HCT116 (cell line): Measurements from ENCODE around the gene GARNL3. TPM values are rescaled to one million over a fixed set of nuclear protein-coding genes. Genes with fewer than 3 reads are reported as not detected.

Source experiments
- ATAC-seq: fragments of 200-7000 bp; cut with Tn5 transposase; 2 replicates; pipeline ENCODE4 v1.9.1; 2020; ENCODE audit warnings: mild to moderate bottlenecking, moderate library complexity
- BruUV-seq: library from RNA; stranded (reverse); fragments of 400-500 nt; replicated peaks from 2 replicates; lab custom pipeline; 2021; lab: Mats Ljungman, UMichigan
- CTCF ChIA-PET: fragments of 300-600 bp; sonication (Branson Sonifier 250); formaldehyde crosslinking; loops from one replicate; lab custom pipeline; 2021; ENCODE audit warnings: antibody characterized with exemption; lab: Charles Lee
- POLR2A ChIA-PET: fragments of 300-600, 350-600 bp; sonication (Branson Sonifier 250); formaldehyde crosslinking; loops from one replicate; lab custom pipeline; 2021; ENCODE audit warnings: antibody characterized with exemption; lab: Charles Lee
- RAD21 ChIA-PET, 2 experiments: fragments of 300-600 bp; sonication (Branson Sonifier 250); formaldehyde crosslinking; loops; one replicate each; lab custom pipeline; 2023; ENCODE audit warnings: low total read pairs in 2 of 2; ENCODE audit not compliant: uncharacterized antibody in 2 of 2, unreplicated experiment in 2 of 2, low non-redundant PET in 1 of 2; lab: Charles Lee
- DNase-seq: peaks from one replicate; pipeline ENCODE4 v3.0.0-alpha.2; 2010; ENCODE audit warnings: low read depth, low spot score
- H2AFZ ChIP-seq: fragments of 200-600 bp; shearing (Covaris generic), sonication (generic); 2 replicates; pipeline ENCODE4 v1.6.1; 2017; ENCODE audit warnings: low read depth, mixed run types, mixed read lengths, antibody characterized with exemption, low read length; ENCODE audit not compliant: poor library complexity, severe bottlenecking
- H3K27ac ChIP-seq: 2 replicates; pipeline ENCODE4 v1.5.1; 2012; ENCODE audit warnings: low read depth, low read length
- H3K27me3 ChIP-seq: fragments of 200-600 bp; sonication (generic); 2 replicates; pipeline ENCODE4 v1.6.1; 2016; ENCODE audit warnings: mixed run types, low read length, mixed read lengths; ENCODE audit not compliant: insufficient read depth
- H3K36me3 ChIP-seq, 2 experiments: fragments of 200-500 bp in 1 of 2; fragments of 200-600 bp in 1 of 2; sonication (Bioruptor generic) in 1 of 2; sonication (generic) in 1 of 2; 2 replicates each; pipeline versions ENCODE4 v1.5.1 to v1.6.1; 2014 to 2016; ENCODE audit warnings: low read length in 2 of 2, inconsistent platforms in 1 of 2, mixed read lengths in 1 of 2, mixed run types in 1 of 2; ENCODE audit not compliant: insufficient read depth in 2 of 2, control insufficient read depth in 1 of 2
- H3K4me1 ChIP-seq, 2 experiments: fragments of 200-600 bp in 1 of 2; sonication (generic) in 1 of 2; 2 replicates each; pipeline versions ENCODE4 v1.5.1 to v1.6.1; 2012 to 2017; ENCODE audit warnings: low read length in 2 of 2, inconsistent platforms in 1 of 2, mild to moderate bottlenecking in 1 of 2, mixed read lengths in 1 of 2, mixed run types in 1 of 2, moderate library complexity in 1 of 2; ENCODE audit not compliant: insufficient read depth in 2 of 2, control insufficient read depth in 1 of 2
- H3K4me2 ChIP-seq: fragments of 200-600 bp; sonication (generic); 2 replicates; pipeline ENCODE4 v1.6.1; 2017; ENCODE audit warnings: mixed run types, low read length, mixed read lengths
- H3K4me3 ChIP-seq, 2 experiments: fragments of 200-600 bp in 1 of 2; sonication (generic) in 1 of 2; replicated peaks in 1 of 2; 2 replicates each; pipeline ENCODE4 v1.5.1; 2011 to 2016; ENCODE audit warnings: low read length in 2 of 2, control low read depth in 1 of 2, low read depth in 1 of 2, mild to moderate bottlenecking in 1 of 2, mixed read lengths in 1 of 2, mixed run types in 1 of 2
- H3K79me2 ChIP-seq: fragments of 200-600 bp; sonication (generic); 2 replicates; pipeline ENCODE4 v1.6.1; 2017; ENCODE audit warnings: mild to moderate bottlenecking, mixed run types, low read length, moderate library complexity, mixed read lengths; ENCODE audit not compliant: insufficient read depth
- H3K9ac ChIP-seq: fragments of 200-600 bp; sonication (generic); 2 replicates; pipeline ENCODE4 v1.6.1; 2016; ENCODE audit warnings: low read length, mixed read lengths
- H3K9me2 ChIP-seq: fragments of 200-600 bp; sonication (generic), shearing (Covaris generic); 2 replicates; pipeline ENCODE4 v1.6.1; 2017; ENCODE audit warnings: mixed run types, mild to moderate bottlenecking, moderate library complexity; ENCODE audit not compliant: insufficient read depth
- H3K9me3 ChIP-seq, 2 experiments: fragments of 200-500 bp in 1 of 2; fragments of 200-600 bp in 1 of 2; sonication (Bioruptor generic) in 1 of 2; sonication (generic) in 1 of 2; 2 replicates each; pipeline ENCODE4 v1.6.1; 2014 to 2017; ENCODE audit warnings: low read length in 2 of 2, mixed read lengths in 2 of 2, inconsistent platforms in 1 of 2, low read depth in 1 of 2, mild to moderate bottlenecking in 1 of 2, mixed run types in 1 of 2, moderate library complexity in 1 of 2; ENCODE audit not compliant: control insufficient read depth in 1 of 2, insufficient read depth in 1 of 2
- H4K20me1 ChIP-seq: fragments of 200-600 bp; sonication (generic), shearing (Covaris generic); 2 replicates; pipeline ENCODE4 v1.6.1; 2017; ENCODE audit warnings: mixed run types, mild to moderate bottlenecking, moderate library complexity; ENCODE audit not compliant: insufficient read depth
- ATF3 ChIP-seq: IDR thresholded peaks from 2 replicates; pipeline ENCODE4 v1.6.1; 2012
- CEBPB ChIP-seq: IDR thresholded peaks from 2 replicates; pipeline ENCODE4 v1.6.1; 2012; ENCODE audit warnings: low read depth
- ELF1 ChIP-seq: IDR thresholded peaks from 2 replicates; pipeline ENCODE4 v1.6.1; 2012; ENCODE audit warnings: low read depth, borderline replicate concordance
- EZH2 ChIP-seq: fragments of 200-600 bp; sonication (generic); IDR thresholded peaks from 2 replicates; pipeline ENCODE4 v1.6.1; 2017; ENCODE audit warnings: antibody characterized with exemption, mixed run types
- EZH2phosphoT487 ChIP-seq: fragments of 200-600 bp; IDR thresholded peaks from 2 replicates; pipeline ENCODE4 v1.6.1; 2018; ENCODE audit warnings: antibody characterized with exemption, borderline replicate concordance
- FOSL1 ChIP-seq: IDR thresholded peaks from 2 replicates; pipeline ENCODE4 v1.6.1; 2012; ENCODE audit warnings: low read depth
- JUND ChIP-seq: IDR thresholded peaks from 2 replicates; pipeline ENCODE4 v1.6.1; 2012
- POLR2A ChIP-seq: IDR thresholded peaks from 2 replicates; pipeline ENCODE4 v1.7.0; 2011; ENCODE audit warnings: borderline replicate concordance; ENCODE audit not compliant: insufficient read depth, insufficient read length; ENCODE audit errors: extremely low read depth
- POLR2AphosphoS5 ChIP-seq: IDR thresholded peaks from 2 replicates; pipeline ENCODE4 v1.6.1; 2011; ENCODE audit warnings: mild to moderate bottlenecking, low read depth, low read length, moderate library complexity
- RAD21 ChIP-seq: IDR thresholded peaks from 2 replicates; pipeline ENCODE4 v1.6.1; 2012; ENCODE audit warnings: low read depth, mild to moderate bottlenecking
- SIN3A ChIP-seq: IDR thresholded peaks from 2 replicates; pipeline ENCODE4 v1.6.1; 2012; ENCODE audit warnings: low read depth
- SP1 ChIP-seq: IDR thresholded peaks from 2 replicates; pipeline ENCODE4 v1.6.1; 2012; ENCODE audit warnings: low read depth
- TCF7L2 ChIP-seq: IDR thresholded peaks from 2 replicates; pipeline ENCODE4 v1.7.0; 2011; ENCODE audit warnings: borderline replicate concordance, inconsistent platforms; ENCODE audit not compliant: insufficient read depth, insufficient read length; ENCODE audit errors: extremely low read depth
- YY1 ChIP-seq: IDR thresholded peaks from 2 replicates; pipeline ENCODE4 v1.6.1; 2011; ENCODE audit warnings: low read length, low read depth, moderate library complexity, mild to moderate bottlenecking; ENCODE audit not compliant: insufficient replicate concordance; ENCODE audit errors: extremely low read depth
- ZBTB33 ChIP-seq: IDR thresholded peaks from 2 replicates; pipeline ENCODE4 v1.6.1; 2011; ENCODE audit warnings: mild to moderate bottlenecking, low read length, moderate library complexity; ENCODE audit not compliant: insufficient replicate concordance; ENCODE audit errors: extremely low read depth
- ZFX ChIP-seq: fragments of 450-650 bp; IDR thresholded peaks from 2 replicates; pipeline ENCODE4 v1.6.1; 2017
- ZNF274 ChIP-seq: fragments of 200-500 bp; sonication (Bioruptor generic); IDR thresholded peaks from 2 replicates; pipeline ENCODE4 v1.6.1; 2014; ENCODE audit warnings: mild to moderate bottlenecking, low read depth, low read length, inconsistent platforms
- intact Hi-C: fragments of 100-400 bp; cut with micrococcal nuclease; formaldehyde crosslinking; loops from 2 replicates; pipeline ENCODE4 v1.10.0; 2022
- total RNA-seq: library from RNA; stranded (reverse); gene quantifications from one replicate; pipeline ENCODE4 v1.2.1, GENCODE V29; 2021; ENCODE audit not compliant: unreplicated experiment
- TF ChIP-seq, protein P1 (sequence below): IDR thresholded peaks from 2 replicates; pipeline ENCODE4 v1.6.1; 2012
- TF ChIP-seq, protein P2 (sequence below): IDR thresholded peaks from 2 replicates; pipeline ENCODE4 v1.6.1; 2012; ENCODE audit warnings: low read depth
- TF ChIP-seq, protein P3 (sequence below), 3 experiments: fragments of 200-600 bp in 1 of 3; sonication (generic) in 1 of 3; IDR thresholded peaks in 2 of 3; conservative IDR thresholded peaks in 1 of 3; 2 replicates each; pipeline ENCODE4 v1.5.1; 2012 to 2017; ENCODE audit warnings: low read depth in 2 of 3, low read length in 2 of 3, antibody characterized with exemption in 1 of 3, borderline replicate concordance in 1 of 3, control low read depth in 1 of 3, mild to moderate bottlenecking in 1 of 3, mixed read lengths in 1 of 3, mixed run types in 1 of 3, moderate library complexity in 1 of 3; ENCODE audit not compliant: insufficient read depth in 1 of 3

The GARNL3 gene
- total RNA-seq, 1 experiment from 2014 or later = 8.8 TPM

GRCh38 chr9:127365461-127365860, 100.9 kb downstream of the GARNL3 start:
- Histone ChIP-seq H4K20me1 (no peaks in the 10 kb centered on the region), H3K79me2 (no peaks in the 10 kb centered on the region), H3K4me1 (no peaks in the 10 kb centered on the region), H3K27ac (no peak overlapping the region), H3K36me3 (no peaks in the 10 kb centered on the region; a peak in 1 of 4 replicates), H3K9me3 (no peaks in the 10 kb centered on the region), H3K9ac (no peak overlapping the region), H3K4me2 (no peak overlapping the region), H3K4me3 (no peak overlapping the region), H3K27me3 (no peaks in the 10 kb centered on the region), H3K9me2 (no peaks in the 10 kb centered on the region), H2AFZ (no peak overlapping the region)
- ChIA-PET CTCF (no interaction called here), POLR2A (no interaction called here), RAD21 (no interaction called here)
- TF ChIP-seq RAD21 = no peak
- TF ChIP-seq ZNF274 = no peak
- TF ChIP-seq, protein P1, sequence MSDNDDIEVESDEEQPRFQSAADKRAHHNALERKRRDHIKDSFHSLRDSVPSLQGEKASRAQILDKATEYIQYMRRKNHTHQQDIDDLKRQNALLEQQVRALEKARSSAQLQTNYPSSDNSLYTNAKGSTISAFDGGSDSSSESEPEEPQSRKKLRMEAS = no peak
- TF ChIP-seq ATF3 = no peak
- no peak for TF ChIP-seq ELF1
- TF ChIP-seq SIN3A = no peak
- TF ChIP-seq POLR2A = no peak
- TF ChIP-seq JUND = no peak
- TF ChIP-seq, protein P2, sequence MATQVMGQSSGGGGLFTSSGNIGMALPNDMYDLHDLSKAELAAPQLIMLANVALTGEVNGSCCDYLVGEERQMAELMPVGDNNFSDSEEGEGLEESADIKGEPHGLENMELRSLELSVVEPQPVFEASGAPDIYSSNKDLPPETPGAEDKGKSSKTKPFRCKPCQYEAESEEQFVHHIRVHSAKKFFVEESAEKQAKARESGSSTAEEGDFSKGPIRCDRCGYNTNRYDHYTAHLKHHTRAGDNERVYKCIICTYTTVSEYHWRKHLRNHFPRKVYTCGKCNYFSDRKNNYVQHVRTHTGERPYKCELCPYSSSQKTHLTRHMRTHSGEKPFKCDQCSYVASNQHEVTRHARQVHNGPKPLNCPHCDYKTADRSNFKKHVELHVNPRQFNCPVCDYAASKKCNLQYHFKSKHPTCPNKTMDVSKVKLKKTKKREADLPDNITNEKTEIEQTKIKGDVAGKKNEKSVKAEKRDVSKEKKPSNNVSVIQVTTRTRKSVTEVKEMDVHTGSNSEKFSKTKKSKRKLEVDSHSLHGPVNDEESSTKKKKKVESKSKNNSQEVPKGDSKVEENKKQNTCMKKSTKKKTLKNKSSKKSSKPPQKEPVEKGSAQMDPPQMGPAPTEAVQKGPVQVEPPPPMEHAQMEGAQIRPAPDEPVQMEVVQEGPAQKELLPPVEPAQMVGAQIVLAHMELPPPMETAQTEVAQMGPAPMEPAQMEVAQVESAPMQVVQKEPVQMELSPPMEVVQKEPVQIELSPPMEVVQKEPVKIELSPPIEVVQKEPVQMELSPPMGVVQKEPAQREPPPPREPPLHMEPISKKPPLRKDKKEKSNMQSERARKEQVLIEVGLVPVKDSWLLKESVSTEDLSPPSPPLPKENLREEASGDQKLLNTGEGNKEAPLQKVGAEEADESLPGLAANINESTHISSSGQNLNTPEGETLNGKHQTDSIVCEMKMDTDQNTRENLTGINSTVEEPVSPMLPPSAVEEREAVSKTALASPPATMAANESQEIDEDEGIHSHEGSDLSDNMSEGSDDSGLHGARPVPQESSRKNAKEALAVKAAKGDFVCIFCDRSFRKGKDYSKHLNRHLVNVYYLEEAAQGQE = no peak
- no peak for TF ChIP-seq YY1
- no peak for TF ChIP-seq ZFX
- TF ChIP-seq EZH2 = no peak
- no peak for TF ChIP-seq ZBTB33
- TF ChIP-seq, protein P3, sequence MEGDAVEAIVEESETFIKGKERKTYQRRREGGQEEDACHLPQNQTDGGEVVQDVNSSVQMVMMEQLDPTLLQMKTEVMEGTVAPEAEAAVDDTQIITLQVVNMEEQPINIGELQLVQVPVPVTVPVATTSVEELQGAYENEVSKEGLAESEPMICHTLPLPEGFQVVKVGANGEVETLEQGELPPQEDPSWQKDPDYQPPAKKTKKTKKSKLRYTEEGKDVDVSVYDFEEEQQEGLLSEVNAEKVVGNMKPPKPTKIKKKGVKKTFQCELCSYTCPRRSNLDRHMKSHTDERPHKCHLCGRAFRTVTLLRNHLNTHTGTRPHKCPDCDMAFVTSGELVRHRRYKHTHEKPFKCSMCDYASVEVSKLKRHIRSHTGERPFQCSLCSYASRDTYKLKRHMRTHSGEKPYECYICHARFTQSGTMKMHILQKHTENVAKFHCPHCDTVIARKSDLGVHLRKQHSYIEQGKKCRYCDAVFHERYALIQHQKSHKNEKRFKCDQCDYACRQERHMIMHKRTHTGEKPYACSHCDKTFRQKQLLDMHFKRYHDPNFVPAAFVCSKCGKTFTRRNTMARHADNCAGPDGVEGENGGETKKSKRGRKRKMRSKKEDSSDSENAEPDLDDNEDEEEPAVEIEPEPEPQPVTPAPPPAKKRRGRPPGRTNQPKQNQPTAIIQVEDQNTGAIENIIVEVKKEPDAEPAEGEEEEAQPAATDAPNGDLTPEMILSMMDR (IDR thresholded peaks at IDR 0.05 in 2 of 3, conservative IDR thresholded peaks at IDR 0.05 in 1 of 3; ENCODE audit: borderline replicate concordance in 1 of 3, insufficient read depth in 1 of 3, low read depth in 2 of 3, low read length in 2 of 3) = no peak
- no peak for TF ChIP-seq CEBPB
- no peak for TF ChIP-seq FOSL1
- TF ChIP-seq POLR2AphosphoS5 = no peak
- no peak for TF ChIP-seq EZH2phosphoT487
- no peak for TF ChIP-seq TCF7L2
- no peak for TF ChIP-seq SP1
- no peak for ATAC-seq
- no TSS peak for BruUV-seq
- DNase-seq = no peak
- intact Hi-C loops = no loop called here
